DMS114 treated with DMSO at 0.1 percent for 48 hours (cell line): Measurements from ENCODE around the gene TPM3.
"Not testable (repeated sequence)": the region's sequence is repeated elsewhere in the genome, so short reads cannot be mapped to it uniquely, and the experiment has no call there.

Experiments
- DNase-seq: peaks from one replicate; lab custom pipeline; 2025; ENCODE audit not compliant: unreplicated experiment; lab: John Stamatoyannopoulos, UW

Gene TPM3

GRCh38 chr1:154170547-154171222 is 21.2 kb downstream of the TPM3 start:
- no peak for DNase-seq

GRCh38 chr1:154167461-154167860 is 24.4 kb downstream of the TPM3 start:
- no peak for DNase-seq

- no peak for DNase-seq
These were observed 25.7 kb downstream of the TPM3 start for GRCh38 chr1:154166207-154166606.

GRCh38 chr1:154159554-154159953 is 32.3 kb downstream of the TPM3 start:
- no peak for DNase-seq

GRCh38 chr1:154158307-154159125 is 33.4 kb downstream of the TPM3 start:
- DNase-seq, result no peak

GRCh38 chr1:154157520-154158306 is 34.2 kb downstream of the TPM3 start:
- DNase-seq, result no peak

GRCh38 chr1:154155251-154155650 is 36.6 kb downstream of the TPM3 start:
- DNase-seq, result no peak

GRCh38 chr1:154154534-154155191 is 37.2 kb downstream of the TPM3 start, which contains the start of gene NUP210L:
Gene NUP210L, minus strand, starts transcription at chr1:154155073.
- DNase-seq, result no peak

GRCh38 chr1:154154053-154154452 is 37.8 kb downstream of the TPM3 start:
- no peak for DNase-seq

GRCh38 chr1:154151311-154151710 is 40.6 kb downstream of the TPM3 start:
- DNase-seq, result no peak

- no peak for DNase-seq
These were observed 43.1 kb downstream of the TPM3 start for GRCh38 chr1:154148807-154149206.

GRCh38 chr1:154147505-154147904 is 44.4 kb downstream of the TPM3 start:
- not testable (repeated sequence) for DNase-seq

GRCh38 chr1:154145986-154146385 is 45.9 kb downstream of the TPM3 start:
- DNase-seq, result no peak

- DNase-seq, result no peak
These were observed 49.5 kb downstream of the TPM3 start for GRCh38 chr1:154142358-154142757.

- DNase-seq, result no peak
These were observed 50.7 kb downstream of the TPM3 start for GRCh38 chr1:154141240-154141639.

GRCh38 chr1:154137888-154138287 is 54.0 kb downstream of the TPM3 start:
- DNase-seq, result no peak

GRCh38 chr1:154133256-154133655 is 58.6 kb downstream of the TPM3 start:
- no peak for DNase-seq

- DNase-seq, result no peak
These were observed 62.4 kb downstream of the TPM3 start for GRCh38 chr1:154129391-154129970.

GRCh38 chr1:154123205-154123604 is 68.7 kb downstream of the TPM3 start:
- not testable (repeated sequence) for DNase-seq

- no peak for DNase-seq
These were observed 74.3 kb downstream of the TPM3 start for GRCh38 chr1:154117642-154118041.

- DNase-seq, result no peak
These were observed 76.7 kb downstream of the TPM3 start for GRCh38 chr1:154115180-154115579.
